Measurements from ENCODE around the gene CCDC106. TPM values are rescaled to one million over a fixed set of nuclear protein-coding genes. Genes with fewer than 3 reads are reported as not detected.

The CCDC106 gene
- total RNA-seq, 1 donor from 2014 or later: 14.0 TPM

- peaks cover 28% of the 10 kb centered on the region for H3K36me3 Mint-ChIP-seq (ENCODE audit: low read depth)
- no peak for ATAC-seq (ENCODE audit: low read depth)
- intact Hi-C loops (cut with micrococcal nuclease): loop anchor here (5.0 to 10.0 kb wide), 4 partner anchors 183 to 1180 kb away; partner anchors contain the start of genes C19orf85, ISOC2, LENG9 and ZSCAN5A
- no peak for DNase-seq
- no peaks in the 10 kb centered on the region for H3K27me3 Mint-ChIP-seq
- peak overlapping the region; percentile 86 for H3K4me3 Mint-ChIP-seq
- H3K4me1 Mint-ChIP-seq: peaks cover 68% of the 10 kb centered on the region
- TF ChIP-seq CTCF (IDR thresholded peaks at IDR 0.05): no peak
- peak overlapping the region; percentile 96 for H3K27ac Mint-ChIP-seq
- no peaks in the 10 kb centered on the region for H3K9me3 Mint-ChIP-seq
- ChIA-PET CTCF (interaction anchor here (1.0 to 4.4 kb wide), 2 partner anchors 8 to 12 kb away, joined by 3 to 33 read pairs; no protein-coding TSS in a partner anchor), POLR2A (interaction anchor here (0.6 to 4.7 kb wide), 7 partner anchors 8 to 391 kb away, joined by 3 to 47 read pairs (median 4); partner anchors contain the start of genes HSPBP1 and U2AF2)
Measured at GRCh38 chr19:55644842-55645511, 3.0 kb upstream of the CCDC106 start.

GRCh38 chr19:55645512-55645881 is 2.5 kb upstream of the CCDC106 start:
- peak overlapping the region; percentile 28 for H3K4me3 Mint-ChIP-seq
- H3K27me3 Mint-ChIP-seq: no peaks in the 10 kb centered on the region
- POLR2A ChIA-PET: interaction anchor here (0.7 to 4.7 kb wide), 4 partner anchors 9 to 391 kb away, joined by 3 to 47 read pairs (median 4); partner anchors contain the start of genes HSPBP1 and U2AF2
- no peak for TF ChIP-seq CTCF (IDR thresholded peaks at IDR 0.05)
- intact Hi-C loops (cut with micrococcal nuclease): loop anchor here (10.0 kb wide), 2 partner anchors 669 to 1181 kb away; partner anchors contain the start of genes LENG9 and ZSCAN5A
- CTCF ChIA-PET: interaction anchor here (4.4 kb wide), 1 partner anchor 12 kb away, joined by 33 read pairs; no protein-coding TSS in a partner anchor
- H3K27ac Mint-ChIP-seq: peak overlapping the region; percentile 53
- ATAC-seq (ENCODE audit: low read depth): no peak
- DNase-seq: no peak
- no peaks in the 10 kb centered on the region for H3K9me3 Mint-ChIP-seq
- H3K4me1 Mint-ChIP-seq: peaks cover 69% of the 10 kb centered on the region
- peaks cover 28% of the 10 kb centered on the region for H3K36me3 Mint-ChIP-seq (ENCODE audit: low read depth)

- intact Hi-C loops (cut with micrococcal nuclease): loop anchor here (10.0 kb wide), 2 partner anchors 668 to 1182 kb away; partner anchors contain the start of genes LENG9 and ZSCAN5A
- TF ChIP-seq CTCF (IDR thresholded peaks at IDR 0.05): no peak
- POLR2A ChIA-PET: interaction anchor here (0.6 to 4.7 kb wide), 13 partner anchors 10 to 1199 kb away, joined by 3 to 45 read pairs (median 10); partner anchors contain the start of genes FIZ1, LENG8, ZNF524 and ZNF628
- DNase-seq: no peak
- CTCF ChIA-PET: interaction anchor here (0.8 to 4.4 kb wide), 3 partner anchors 10 to 47 kb away, joined by 3 to 33 read pairs (median 4); partner anchors contain the start of genes FIZ1 and ZNF524
- Mint-ChIP-seq H3K9me3 (no peaks in the 10 kb centered on the region), H3K4me3 (peak overlapping the region; percentile 95), H3K27me3 (no peaks in the 10 kb centered on the region), H3K4me1 (peaks cover 62% of the 10 kb centered on the region), H3K27ac (peak overlapping the region; percentile 95), H3K36me3 (ENCODE audit: low read depth) (peaks cover 36% of the 10 kb centered on the region)
- ATAC-seq (ENCODE audit: low read depth): peak; percentile 22
Measured at GRCh38 chr19:55646889-55647731, 902 bp upstream of the CCDC106 start.

GRCh38 chr19:55648585-55649267 is 714 bp downstream of the CCDC106 start:
- POLR2A ChIA-PET: interaction anchor here (0.8 to 4.7 kb wide), 5 partner anchors 11 to 564 kb away, joined by 3 to 45 read pairs (median 5); partner anchors contain the start of genes FIZ1 and ZNF524
- H3K9me3 Mint-ChIP-seq: no peaks in the 10 kb centered on the region
- H3K4me1 Mint-ChIP-seq: peaks cover 59% of the 10 kb centered on the region
- no peak for TF ChIP-seq CTCF (IDR thresholded peaks at IDR 0.05)
- peaks cover 37% of the 10 kb centered on the region for H3K36me3 Mint-ChIP-seq (ENCODE audit: low read depth)
- DNase-seq (no peak), ATAC-seq (ENCODE audit: low read depth) (no peak)
- H3K27me3 Mint-ChIP-seq: no peaks in the 10 kb centered on the region
- CTCF ChIA-PET: interaction anchor here (0.7 to 1.7 kb wide), 2 partner anchors 16 to 145 kb away, joined by 3 to 4 read pairs; no protein-coding TSS in a partner anchor
- intact Hi-C loops (cut with micrococcal nuclease): loop anchor here (10.0 kb wide), 2 partner anchors 666 to 1184 kb away; partner anchors contain the start of genes LENG9 and ZSCAN5A
- peak overlapping the region; percentile 80 for H3K27ac Mint-ChIP-seq
- peak overlapping the region; percentile 83 for H3K4me3 Mint-ChIP-seq
